ENCODE data around the gene CHEK2.
"Not testable (repeated sequence)": the region's sequence is repeated elsewhere in the genome, so short reads cannot be mapped to it uniquely, and the experiment has no call there.

CHEK2 gene

DNA sequence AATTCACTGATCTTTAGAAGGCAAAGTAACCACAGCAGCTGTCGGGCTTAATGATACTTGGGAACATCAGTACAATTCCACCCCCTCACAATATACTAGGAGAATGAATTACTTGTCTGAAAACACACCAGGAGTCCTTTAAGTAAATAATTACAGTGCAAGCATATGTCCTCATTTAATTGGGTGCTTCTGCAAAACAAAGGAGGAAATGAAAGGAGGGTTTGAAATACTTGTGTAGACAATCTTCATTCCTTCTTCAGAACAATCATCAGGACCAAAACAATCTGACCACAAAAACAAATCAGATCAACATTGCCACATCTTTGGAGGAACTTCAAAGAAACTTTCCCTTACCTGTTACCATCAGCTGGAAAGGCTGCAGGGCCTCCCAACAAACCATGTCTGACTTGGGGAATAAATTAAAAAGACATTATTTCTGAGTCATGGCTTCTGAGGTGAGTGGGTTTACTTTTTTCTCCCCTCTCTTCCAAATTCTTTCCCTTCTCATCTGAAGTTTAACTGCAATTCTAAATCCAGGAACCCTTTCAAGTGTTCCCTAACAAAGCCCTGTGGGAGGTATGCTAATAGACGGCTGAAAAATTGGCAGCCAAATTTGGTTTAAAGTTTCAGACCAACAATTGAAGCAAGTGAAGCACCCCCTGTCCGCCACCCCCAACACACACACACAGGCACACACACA is 18.4 kb upstream of the CHEK2 start:
- H4K20me1 ChIP-seq (ENCODE audit: insufficient read depth, low read length): no peaks in the 10 kb centered on the region
- no peaks in the 10 kb centered on the region for H3K79me2 ChIP-seq (ENCODE audit: low read length)
- H3K9ac ChIP-seq (ENCODE audit: low read length): peak overlapping the region; percentile 84
- no peaks in the 10 kb centered on the region for H3K9me3 ChIP-seq (ENCODE audit: insufficient read depth, low read length)
- H3K4me1 ChIP-seq (ENCODE audit: low read length): peaks cover 16% of the 10 kb centered on the region
- no peaks in the 10 kb centered on the region for H3K36me3 ChIP-seq (replicated peaks; ENCODE audit: low read depth, low read length)
- H3K4me3 ChIP-seq (ENCODE audit: low read length): peak overlapping the region; percentile 76
- H2AFZ ChIP-seq (ENCODE audit: low read depth, low read length): peak overlapping the region; percentile 94
- peak overlapping the region; percentile 81 for H3K27ac ChIP-seq (ENCODE audit: low read length)
- H3K27me3 ChIP-seq (ENCODE audit: low read depth, low read length): no peaks in the 10 kb centered on the region
- TF ChIP-seq EZH2phosphoT487 (IDR thresholded peaks at IDR 0.05; ENCODE audit: low read depth): no peak
- no peak for TF ChIP-seq CTCF (IDR thresholded peaks at IDR 0.05; ENCODE audit: low read depth, low read length)
- peak overlapping the region; percentile 89 for H3K4me2 ChIP-seq (ENCODE audit: low read length)

DNA sequence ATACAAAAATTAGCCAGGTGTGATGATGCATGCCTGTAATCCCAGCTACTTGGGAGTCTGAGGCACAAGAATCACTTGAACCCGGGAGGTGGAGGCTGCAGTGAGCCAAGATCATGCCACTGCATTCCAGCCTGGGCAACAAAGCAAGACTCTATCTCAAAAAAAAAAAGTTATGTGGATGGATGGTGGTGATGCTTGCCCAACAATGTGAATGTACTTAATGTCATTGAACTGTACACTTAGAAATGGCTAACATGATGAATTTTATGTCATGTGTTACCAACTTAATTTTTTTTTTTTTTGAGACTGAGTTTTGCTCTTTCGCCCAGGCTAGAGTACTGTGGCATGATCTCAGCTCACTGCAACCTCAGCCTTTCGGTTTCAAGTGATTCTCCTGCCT is 12.9 kb upstream of the CHEK2 start:
- not testable (repeated sequence) for H3K4me3 ChIP-seq (ENCODE audit: low read length); H3K4me2 ChIP-seq (ENCODE audit: low read length); H3K27me3 ChIP-seq (ENCODE audit: low read depth, low read length); H3K9me3 ChIP-seq (ENCODE audit: insufficient read depth, low read length); H3K27ac ChIP-seq (ENCODE audit: low read length); H3K36me3 ChIP-seq (replicated peaks; ENCODE audit: low read depth, low read length); H3K79me2 ChIP-seq (ENCODE audit: low read length); H4K20me1 ChIP-seq (ENCODE audit: insufficient read depth, low read length); H3K4me1 ChIP-seq (ENCODE audit: low read length); H2AFZ ChIP-seq (ENCODE audit: low read depth, low read length); H3K9ac ChIP-seq (ENCODE audit: low read length)

DNA sequence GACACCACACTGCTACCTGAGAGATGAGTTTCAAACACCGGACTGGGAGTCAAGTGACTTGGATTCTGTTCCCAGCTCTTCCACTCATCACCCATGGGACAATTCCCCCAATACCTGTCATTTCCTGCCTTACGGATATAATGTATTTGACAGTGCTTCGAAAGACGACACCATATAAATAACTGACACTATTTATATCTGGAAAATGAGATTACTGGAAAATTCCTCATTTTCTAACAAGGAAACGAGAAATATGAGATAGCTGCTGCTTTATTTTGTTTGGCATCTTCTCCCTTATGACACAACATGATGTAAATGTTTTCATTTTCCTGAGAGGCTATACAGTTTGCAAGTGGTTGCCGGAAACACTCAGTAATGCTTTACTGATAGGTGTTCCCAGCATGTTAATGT is 8.9 kb upstream of the CHEK2 start:
- no peak overlapping the region for H2AFZ ChIP-seq (ENCODE audit: low read depth, low read length)
- no peaks in the 10 kb centered on the region for H3K4me1 ChIP-seq (ENCODE audit: low read length)
- H3K4me3 ChIP-seq (ENCODE audit: low read length): no peak overlapping the region
- no peak overlapping the region for H3K9ac ChIP-seq (ENCODE audit: low read length)
- H3K36me3 ChIP-seq (replicated peaks; ENCODE audit: low read depth, low read length): peaks cover 34% of the 10 kb centered on the region
- no peaks in the 10 kb centered on the region for H3K79me2 ChIP-seq (ENCODE audit: low read length)
- no peak for TF ChIP-seq CTCF (IDR thresholded peaks at IDR 0.05; ENCODE audit: low read depth, low read length)
- no peak for TF ChIP-seq EZH2phosphoT487 (IDR thresholded peaks at IDR 0.05; ENCODE audit: low read depth)
- H4K20me1 ChIP-seq (ENCODE audit: insufficient read depth, low read length): no peaks in the 10 kb centered on the region
- no peaks in the 10 kb centered on the region for H3K9me3 ChIP-seq (ENCODE audit: insufficient read depth, low read length)
- H3K27ac ChIP-seq (ENCODE audit: low read length): no peak overlapping the region
- no peak overlapping the region for H3K4me2 ChIP-seq (ENCODE audit: low read length)
- no peaks in the 10 kb centered on the region for H3K27me3 ChIP-seq (ENCODE audit: low read depth, low read length)

- Histone ChIP-seq H3K4me1 (ENCODE audit: low read length) (peaks cover 12% of the 10 kb centered on the region), H3K27ac (ENCODE audit: low read length) (no peak overlapping the region), H3K36me3 (replicated peaks; ENCODE audit: low read depth, low read length) (peaks cover 30% of the 10 kb centered on the region), H3K4me3 (ENCODE audit: low read length) (no peak overlapping the region), H3K79me2 (ENCODE audit: low read length) (peaks cover 38% of the 10 kb centered on the region), H2AFZ (ENCODE audit: low read depth, low read length) (no peak overlapping the region), H3K9ac (ENCODE audit: low read length) (no peak overlapping the region), H3K4me2 (ENCODE audit: low read length) (no peak overlapping the region), H3K9me3 (ENCODE audit: insufficient read depth, low read length) (no peaks in the 10 kb centered on the region), H3K27me3 (ENCODE audit: low read depth, low read length) (no peaks in the 10 kb centered on the region), H4K20me1 (ENCODE audit: insufficient read depth, low read length) (peaks cover 7% of the 10 kb centered on the region; the same call in 1 of the 2 replicates)
- TF ChIP-seq CTCF (IDR thresholded peaks at IDR 0.05; ENCODE audit: low read depth, low read length): no peak
These were observed 2.2 kb upstream of the CHEK2 start for GRCh38 chr22:28743852-28744251.
